Mesenchymal stem cell (in vitro differentiated cells and primary cell): ENCODE measurements around the gene TECRL. TPM values are rescaled to one million over a fixed set of nuclear protein-coding genes. Genes with fewer than 3 reads are reported as not detected.
A peak's percentile ranks its signal among the peaks of the same experiment; 100 is the strongest.

Experiments
- DNase-seq: peaks from one replicate; pipeline ENCODE4 v3.0.0-alpha.2; 2013
- H2AFZ ChIP-seq: one replicate; pipeline ENCODE4 v1.6.1; 2013; ENCODE audit warnings: low read depth, mild to moderate bottlenecking, control low read depth, inconsistent platforms, low read length, moderate library complexity
- H2AK5ac ChIP-seq: 2 replicates; pipeline ENCODE4 v1.6.1; 2013; ENCODE audit warnings: low read length, moderate library complexity, mild to moderate bottlenecking, inconsistent platforms; ENCODE audit not compliant: severe bottlenecking
- H2BK120ac ChIP-seq: one replicate; pipeline ENCODE4 v1.6.1; 2013; ENCODE audit warnings: low read depth, mild to moderate bottlenecking, inconsistent platforms, low read length, moderate library complexity
- H2BK12ac ChIP-seq, 2 experiments: one replicate each; pipeline ENCODE4 v1.6.1; 2013; ENCODE audit warnings: inconsistent platforms in 2 of 2, low read length in 2 of 2, mild to moderate bottlenecking in 2 of 2, moderate library complexity in 2 of 2, control low read depth in 1 of 2
- H2BK15ac ChIP-seq: one replicate; pipeline ENCODE4 v1.6.1; 2013; ENCODE audit warnings: mild to moderate bottlenecking, low read depth, inconsistent platforms; ENCODE audit not compliant: poor library complexity, severe bottlenecking
- H2BK5ac ChIP-seq: 2 replicates; pipeline ENCODE4 v1.6.1; 2013; ENCODE audit warnings: low read depth, mild to moderate bottlenecking, low read length, control low read depth, inconsistent platforms; ENCODE audit not compliant: poor library complexity, severe bottlenecking
- H3K14ac ChIP-seq, 2 experiments: one replicate each; pipeline ENCODE4 v1.6.1; 2013; ENCODE audit warnings: inconsistent platforms in 2 of 2, low read length in 2 of 2, control low read depth in 1 of 2, mild to moderate bottlenecking in 1 of 2, moderate library complexity in 1 of 2
- H3K18ac ChIP-seq, 2 experiments: one replicate each; pipeline ENCODE4 v1.6.1; 2013; ENCODE audit warnings: inconsistent platforms in 2 of 2, low read length in 2 of 2, control low read depth in 1 of 2, low read depth in 1 of 2, mild to moderate bottlenecking in 1 of 2
- H3K23ac ChIP-seq, 2 experiments: one replicate each; pipeline ENCODE4 v1.6.1; 2013; ENCODE audit warnings: inconsistent platforms in 2 of 2, low read length in 2 of 2, mild to moderate bottlenecking in 2 of 2, moderate library complexity in 2 of 2, control low read depth in 1 of 2
- H3K27ac ChIP-seq: 2 replicates; pipeline ENCODE4 v1.5.1; 2013; ENCODE audit warnings: mild to moderate bottlenecking, moderate library complexity, low read length, control low read depth, inconsistent platforms; ENCODE audit not compliant: poor library complexity, severe bottlenecking
- H3K27me3 ChIP-seq, 2 experiments: 2 replicates each; pipeline versions ENCODE4 v1.6.1 to v1.7.0; 2013; ENCODE audit warnings: low read length in 2 of 2, mild to moderate bottlenecking in 2 of 2, moderate library complexity in 2 of 2, control low read depth in 1 of 2, inconsistent platforms in 1 of 2; ENCODE audit not compliant: control insufficient read depth in 1 of 2, insufficient read depth in 1 of 2
- H3K36me3 ChIP-seq, 2 experiments: 2 replicates each; pipeline versions ENCODE4 v1.6.1 to v1.7.0; 2013; ENCODE audit warnings: low read length in 2 of 2, control low read depth in 1 of 2, inconsistent platforms in 1 of 2, low read depth in 1 of 2, mild to moderate bottlenecking in 1 of 2; ENCODE audit not compliant: insufficient read depth in 2 of 2, control insufficient read depth in 1 of 2
- H3K4ac ChIP-seq, 2 experiments: one replicate each; pipeline ENCODE4 v1.6.1; 2013; ENCODE audit warnings: inconsistent platforms in 2 of 2, low read length in 2 of 2, mild to moderate bottlenecking in 2 of 2, moderate library complexity in 2 of 2, control low read depth in 1 of 2, low read depth in 1 of 2
- H3K4me1 ChIP-seq: 2 replicates; pipeline ENCODE4 v1.6.1; 2013; ENCODE audit warnings: low read depth, low read length, control low read depth; ENCODE audit not compliant: control insufficient read depth, insufficient read depth
- H3K4me2 ChIP-seq: 2 replicates; pipeline ENCODE4 v1.6.1; 2013; ENCODE audit warnings: low read length, mild to moderate bottlenecking, inconsistent platforms; ENCODE audit not compliant: poor library complexity, severe bottlenecking
- H3K4me3 ChIP-seq, 2 experiments: 2 replicates each; pipeline versions ENCODE4 v1.5.1 to v1.7.0; 2013; ENCODE audit warnings: low read length in 2 of 2, mild to moderate bottlenecking in 2 of 2, control low read depth in 1 of 2, low read depth in 1 of 2; ENCODE audit not compliant: insufficient read depth in 1 of 2
- H3K79me1 ChIP-seq: replicated peaks from 2 replicates; pipeline ENCODE4 v1.6.1; 2013; ENCODE audit warnings: mild to moderate bottlenecking, control low read depth, low read length, inconsistent platforms; ENCODE audit not compliant: poor library complexity, severe bottlenecking
- H3K9ac ChIP-seq: 2 replicates; pipeline ENCODE4 v1.7.0; 2013; ENCODE audit warnings: mild to moderate bottlenecking, low read length, moderate library complexity
- H3K9me3 ChIP-seq: 2 replicates; pipeline ENCODE4 v1.7.0; 2013; ENCODE audit warnings: mild to moderate bottlenecking, low read length; ENCODE audit not compliant: control insufficient read depth
- H4K8ac ChIP-seq: one replicate; pipeline ENCODE4 v1.6.1; 2013; ENCODE audit warnings: inconsistent platforms, mild to moderate bottlenecking, low read length, moderate library complexity
- H4K91ac ChIP-seq: one replicate; pipeline ENCODE4 v1.6.1; 2013; ENCODE audit warnings: mild to moderate bottlenecking, low read length, inconsistent platforms
- WGBS: methylation state at CpG from one replicate; pipeline ENCODE4 v1.1.7; 2013; ENCODE audit warnings: mixed read lengths; 5-methylcytosine and 5-hydroxymethylcytosine counted together
- small RNA-seq: library from polyadenylated mRNA; stranded (forward); fragments of <200 nt; extraction: miRNeasy Mini kit (QIAGEN cat#:217004); gene quantifications from one replicate; pipeline ENCODE3, GENCODE V24; 2013; ENCODE audit warnings: low read depth

Gene TECRL

GRCh38 chr4:64248186-64248585 lies 161.1 kb downstream of the TECRL start:
- no peak overlapping the region for H2AFZ ChIP-seq
- no peak overlapping the region for H3K4me2 ChIP-seq
- H3K4me3 ChIP-seq, result no peak overlapping the region
- DNase-seq, result no peak
- no peak overlapping the region for H3K4ac ChIP-seq
- no peak overlapping the region for H2AK5ac ChIP-seq
- H2BK15ac ChIP-seq, result no peak overlapping the region
- no peak overlapping the region for H3K9ac ChIP-seq
- no peak overlapping the region for H4K8ac ChIP-seq
- no peak overlapping the region for H3K14ac ChIP-seq
- no peaks in the 10 kb centered on the region for H3K4me1 ChIP-seq
- no peak overlapping the region for H3K27ac ChIP-seq
- H2BK5ac ChIP-seq, result no peak overlapping the region
- H3K23ac ChIP-seq, result no peak overlapping the region
- no peaks in the 10 kb centered on the region for H3K27me3 ChIP-seq
- peaks cover 14% of the 10 kb centered on the region for H3K9me3 ChIP-seq
- no peak overlapping the region for H2BK120ac ChIP-seq
- H3K36me3 ChIP-seq, result no peaks in the 10 kb centered on the region
- no peak overlapping the region for H4K91ac ChIP-seq
- no peak overlapping the region for H3K18ac ChIP-seq
- no peak overlapping the region for H2BK12ac ChIP-seq
- H3K79me1 ChIP-seq, result no peaks in the 10 kb centered on the region

GRCh38 chr4:64230709-64231310 lies 178.4 kb downstream of the TECRL start:
- no peak overlapping the region for H3K18ac ChIP-seq
- H2BK15ac ChIP-seq, result no peak overlapping the region
- 51% methylated on average over 2 of the region's 3 CpGs for WGBS
- H3K23ac ChIP-seq, result no peak overlapping the region
- H3K4ac ChIP-seq, result no peak overlapping the region
- no peak overlapping the region for H2BK12ac ChIP-seq
- no peak overlapping the region for H3K27ac ChIP-seq
- H3K4me1 ChIP-seq, result no peaks in the 10 kb centered on the region
- no peak overlapping the region for H3K14ac ChIP-seq
- H4K8ac ChIP-seq, result no peak overlapping the region
- no peak overlapping the region for H2AK5ac ChIP-seq
- H4K91ac ChIP-seq, result no peak overlapping the region
- H2BK120ac ChIP-seq, result no peak overlapping the region
- no peak overlapping the region for H3K4me3 ChIP-seq
- no peaks in the 10 kb centered on the region for H3K27me3 ChIP-seq
- H3K9ac ChIP-seq, result no peak overlapping the region
- peak; percentile 15 for DNase-seq
- no peak overlapping the region for H3K4me2 ChIP-seq
- H2BK5ac ChIP-seq, result no peak overlapping the region
- no peaks in the 10 kb centered on the region for H3K36me3 ChIP-seq
- H3K9me3 ChIP-seq, result peaks cover 75% of the 10 kb centered on the region
- H2AFZ ChIP-seq, result no peak overlapping the region
- H3K79me1 ChIP-seq, result no peaks in the 10 kb centered on the region

Small RNAs within 50 kb of the gene (small RNA-seq; reads per million reads assigned to genes)
- not detected for gene RNU6-191P
